Activated CD8-positive, alpha-beta memory T cell treated with anti-CD3 and anti-CD28 coated beads, Interleukin-2, amount 10 ng/mL, durations not matched to agents 7 days and 5 days (primary cell): ENCODE measurements around the gene CCNB3. TPM values are rescaled to one million over a fixed set of nuclear protein-coding genes. Genes with fewer than 3 reads are reported as not detected.
"Not testable (repeated sequence)": the region's sequence is repeated elsewhere in the genome, so short reads cannot be mapped to it uniquely, and the experiment has no call there.

Source experiments
- ATAC-seq: fragments of 150-1000 bp; cut with Tn5 transposase; one replicate; pipeline ENCODE4 v1.10.0; 2021; ENCODE audit warnings: moderate library complexity
- CTCF ChIA-PET: fragments of 350-600 bp; sonication (Branson Sonifier 250); formaldehyde crosslinking; loops from one replicate; lab custom pipeline; 2021; ENCODE audit warnings: antibody characterized with exemption; lab: Charles Lee
- DNase-seq: peaks from one replicate; pipeline ENCODE4 v3.0.0-alpha.2; 2020
- H3K27ac Mint-ChIP-seq: one replicate; pipeline ENCODE4 v1.8.0; 2021; ENCODE audit warnings: mild to moderate bottlenecking, mixed read lengths
- H3K27me3 Mint-ChIP-seq: one replicate; pipeline ENCODE4 v1.8.0; 2021; ENCODE audit warnings: mixed read lengths
- H3K36me3 Mint-ChIP-seq: one replicate; pipeline ENCODE4 v1.8.0; 2021; ENCODE audit warnings: mild to moderate bottlenecking, mixed read lengths
- H3K4me1 Mint-ChIP-seq: one replicate; pipeline ENCODE4 v1.8.0; 2021; ENCODE audit warnings: mixed read lengths
- H3K4me3 Mint-ChIP-seq: one replicate; pipeline ENCODE4 v1.8.0; 2021; ENCODE audit warnings: mild to moderate bottlenecking, moderate library complexity, mixed read lengths
- H3K9me3 Mint-ChIP-seq: one replicate; pipeline ENCODE4 v1.8.0; 2022; ENCODE audit warnings: low read depth, mixed read lengths
- total RNA-seq, 2 experiments: library from RNA; stranded (reverse); gene quantifications; one replicate each; pipeline ENCODE4 v1.2.3, GENCODE V29; 2021

Gene CCNB3
- total RNA-seq, 2 experiments from 2014 or later: 0.23 to 0.49 TPM

DNA sequence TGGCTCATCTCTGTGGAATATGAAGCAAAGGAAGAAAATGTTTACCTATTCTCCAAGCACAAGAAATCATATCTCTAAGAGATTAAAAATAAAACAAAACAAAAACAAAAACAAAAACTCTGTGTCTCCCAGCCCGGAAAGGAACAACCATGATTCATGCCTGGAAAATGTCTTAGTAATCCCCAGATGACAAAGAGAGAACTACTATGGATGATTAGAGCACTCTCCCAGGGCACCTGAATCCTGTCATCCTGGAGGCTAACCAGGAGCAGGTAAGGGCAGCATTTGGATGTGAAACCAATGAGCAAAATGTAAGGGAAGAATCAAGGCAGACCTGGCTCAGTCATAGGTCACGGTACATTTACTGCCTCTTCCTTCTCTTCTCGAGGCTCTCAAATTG, 2.0 kb upstream of the CCNB3 start:
- CTCF ChIA-PET: no interaction called here
- H3K27me3 Mint-ChIP-seq: peaks cover 7% of the 10 kb centered on the region
- no peak overlapping the region for H3K27ac Mint-ChIP-seq
- H3K36me3 Mint-ChIP-seq: peaks cover 2% of the 10 kb centered on the region
- no peak for ATAC-seq
- H3K9me3 Mint-ChIP-seq: no peaks in the 10 kb centered on the region
- H3K4me3 Mint-ChIP-seq: no peak overlapping the region
- peaks cover 11% of the 10 kb centered on the region for H3K4me1 Mint-ChIP-seq
- DNase-seq: no peak

DNA sequence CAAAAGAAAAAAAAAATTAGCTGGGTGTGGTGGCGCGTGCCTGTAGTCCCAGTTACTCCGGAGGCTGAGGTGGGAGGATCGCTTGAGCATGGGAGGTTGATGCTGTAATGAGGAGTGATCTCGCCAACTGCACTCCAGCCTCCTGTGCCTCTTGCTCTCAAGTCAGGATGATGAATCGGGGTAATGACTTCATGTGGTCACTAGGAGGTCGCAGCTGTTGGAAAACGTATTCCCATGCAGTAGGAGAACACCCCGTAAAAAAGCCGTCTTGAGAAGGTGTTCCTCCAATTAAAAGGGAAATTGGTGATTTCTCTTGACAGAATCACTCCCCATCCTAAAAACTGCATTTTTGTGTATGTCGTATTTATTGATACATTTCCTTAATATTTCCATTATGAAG, 2.2 kb downstream of the CCNB3 start:
- no peaks in the 10 kb centered on the region for H3K27me3 Mint-ChIP-seq

DNA sequence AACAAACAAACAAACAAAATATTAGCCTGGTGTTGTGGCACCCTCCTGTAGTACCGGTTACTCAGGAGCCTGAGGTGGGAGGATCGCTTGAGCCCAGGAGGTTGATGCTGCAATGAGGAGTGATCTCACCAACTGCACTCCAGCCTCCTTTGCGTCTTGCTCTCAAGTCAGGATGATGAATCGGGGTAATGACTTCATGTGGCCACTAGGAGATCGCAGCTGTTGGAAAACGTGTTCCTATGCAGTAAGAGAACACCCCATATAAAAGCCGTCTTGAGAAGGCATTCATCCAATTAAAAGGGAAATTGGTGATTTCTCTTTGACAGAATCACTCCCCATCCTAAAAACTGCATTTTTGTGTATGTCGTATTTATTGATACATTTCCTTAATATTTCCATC, 6.9 kb downstream of the CCNB3 start:
- no peak overlapping the region for H3K4me3 Mint-ChIP-seq
- CTCF ChIA-PET: no interaction called here

More for the DNA sequence above, 2.2 kb downstream of the CCNB3 start:
- DNase-seq (no peak), ATAC-seq (no peak)
- CTCF ChIA-PET: no interaction called here
- H3K4me1 Mint-ChIP-seq: peaks cover 16% of the 10 kb centered on the region
- H3K4me3 Mint-ChIP-seq: no peak overlapping the region
- no peaks in the 10 kb centered on the region for H3K9me3 Mint-ChIP-seq
- H3K36me3 Mint-ChIP-seq: peaks cover 2% of the 10 kb centered on the region
- H3K27ac Mint-ChIP-seq: no peak overlapping the region

DNA sequence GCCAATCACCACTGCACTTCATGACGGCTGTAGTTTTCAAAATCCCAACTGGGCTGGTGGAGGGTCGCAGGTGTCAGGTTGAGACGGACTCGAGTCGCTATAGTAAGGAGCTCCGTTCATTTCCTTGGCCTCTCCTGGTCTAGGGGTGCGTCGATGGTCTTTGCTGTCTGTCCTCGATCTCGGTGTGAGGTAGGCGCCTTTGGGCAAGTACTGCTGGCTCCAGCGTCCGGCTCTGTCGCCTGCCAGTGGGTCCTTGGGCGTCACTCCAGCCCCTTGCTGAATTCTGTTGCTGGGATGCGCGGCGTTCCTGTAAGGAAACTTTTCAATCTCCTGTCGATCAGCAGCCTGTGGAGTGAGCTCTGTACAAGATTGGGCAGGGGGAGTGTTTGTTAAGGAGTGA, 76.7 kb downstream of the CCNB3 start:
- Mint-ChIP-seq H3K4me3 (no peak overlapping the region), H3K27me3 (no peaks in the 10 kb centered on the region), H3K27ac (no peak overlapping the region), H3K9me3 (no peaks in the 10 kb centered on the region), H3K4me1 (no peaks in the 10 kb centered on the region), H3K36me3 (no peaks in the 10 kb centered on the region)
- ATAC-seq (no peak), DNase-seq (no peak)
- CTCF ChIA-PET: no interaction called here

More for the DNA sequence above, 6.9 kb downstream of the CCNB3 start:
- Mint-ChIP-seq H3K36me3 (no peaks in the 10 kb centered on the region), H3K27ac (no peak overlapping the region), H3K4me1 (peaks cover 5% of the 10 kb centered on the region), H3K27me3 (no peaks in the 10 kb centered on the region), H3K9me3 (no peaks in the 10 kb centered on the region)
- no peak for ATAC-seq
- DNase-seq: no peak

DNA sequence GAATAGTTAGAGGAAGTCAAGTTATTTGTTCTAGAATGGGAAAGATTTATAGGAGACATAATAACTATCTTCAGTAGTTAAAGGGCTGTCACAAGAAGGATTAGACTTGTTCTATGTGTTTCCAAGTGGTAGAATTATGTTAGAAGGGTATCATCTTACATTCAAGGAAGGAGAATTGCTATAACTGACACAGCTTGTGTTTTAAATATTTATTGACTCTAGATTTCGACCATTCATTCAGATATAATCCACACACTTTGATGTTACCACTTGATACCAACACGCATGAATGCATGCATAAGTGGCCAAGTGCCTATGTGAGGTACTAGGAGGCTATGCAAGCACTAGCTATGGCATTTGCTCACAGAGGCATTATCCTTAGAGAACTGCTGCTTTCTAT, 122.7 kb downstream of the CCNB3 start:
- H3K4me1 Mint-ChIP-seq: no peaks in the 10 kb centered on the region
- no peaks in the 10 kb centered on the region for H3K27me3 Mint-ChIP-seq
- DNase-seq: no peak
- H3K36me3 Mint-ChIP-seq: no peaks in the 10 kb centered on the region
- H3K27ac Mint-ChIP-seq: no peak overlapping the region
- ATAC-seq: no peak
- no peak overlapping the region for H3K4me3 Mint-ChIP-seq
- no peaks in the 10 kb centered on the region for H3K9me3 Mint-ChIP-seq
- CTCF ChIA-PET: no interaction called here

DNA sequence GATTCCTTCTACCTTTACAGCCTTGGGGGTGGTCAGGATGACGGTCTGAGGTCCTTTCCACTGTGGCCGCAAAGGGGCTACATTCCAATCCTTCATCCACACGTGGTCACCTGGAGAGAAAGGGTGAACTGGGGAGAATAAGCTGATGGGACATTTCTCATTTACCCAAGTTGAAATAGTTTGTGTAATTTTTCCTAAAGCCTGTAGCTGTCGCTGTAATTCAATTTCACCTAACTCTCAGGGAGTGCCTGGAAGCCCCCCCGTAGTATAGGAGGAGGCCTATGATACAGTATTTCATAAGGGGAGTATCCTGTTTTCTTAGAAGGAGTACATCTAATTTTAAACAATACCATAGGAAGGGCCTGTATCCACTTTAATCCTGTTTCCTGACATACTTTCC, 128.1 kb downstream of the CCNB3 start:
- DNase-seq, CTCF ChIA-PET, H3K27ac Mint-ChIP-seq, H3K4me1 Mint-ChIP-seq, H3K36me3 Mint-ChIP-seq, ATAC-seq, H3K9me3 Mint-ChIP-seq, H3K4me3 Mint-ChIP-seq, H3K27me3 Mint-ChIP-seq: not testable (repeated sequence)

DNA sequence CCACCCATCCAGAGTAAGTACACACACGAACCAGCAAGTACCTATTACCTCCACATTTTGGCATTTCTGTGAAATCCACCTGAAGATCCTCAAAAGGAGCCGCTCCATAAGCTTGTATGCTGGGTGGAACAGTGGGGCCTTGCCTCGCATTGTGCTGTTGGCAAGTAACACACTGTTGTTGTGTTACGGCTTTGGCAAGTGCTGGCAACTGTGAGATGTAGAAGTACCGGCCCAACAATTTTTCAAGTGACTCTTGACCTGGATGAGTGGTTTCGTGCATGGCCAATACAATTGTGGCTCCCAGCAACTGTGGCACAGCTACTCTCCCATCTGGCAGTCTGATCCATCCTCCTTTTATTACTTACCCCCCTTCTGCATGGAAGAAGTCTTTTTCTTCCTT, 128.7 kb downstream of the CCNB3 start:
- no peak overlapping the region for H3K27ac Mint-ChIP-seq
- H3K27me3 Mint-ChIP-seq: no peaks in the 10 kb centered on the region
- H3K36me3 Mint-ChIP-seq: no peaks in the 10 kb centered on the region
- ATAC-seq (no peak), DNase-seq (no peak)
- no peak overlapping the region for H3K4me3 Mint-ChIP-seq
- H3K4me1 Mint-ChIP-seq: no peaks in the 10 kb centered on the region
- CTCF ChIA-PET: no interaction called here
- no peaks in the 10 kb centered on the region for H3K9me3 Mint-ChIP-seq

DNA sequence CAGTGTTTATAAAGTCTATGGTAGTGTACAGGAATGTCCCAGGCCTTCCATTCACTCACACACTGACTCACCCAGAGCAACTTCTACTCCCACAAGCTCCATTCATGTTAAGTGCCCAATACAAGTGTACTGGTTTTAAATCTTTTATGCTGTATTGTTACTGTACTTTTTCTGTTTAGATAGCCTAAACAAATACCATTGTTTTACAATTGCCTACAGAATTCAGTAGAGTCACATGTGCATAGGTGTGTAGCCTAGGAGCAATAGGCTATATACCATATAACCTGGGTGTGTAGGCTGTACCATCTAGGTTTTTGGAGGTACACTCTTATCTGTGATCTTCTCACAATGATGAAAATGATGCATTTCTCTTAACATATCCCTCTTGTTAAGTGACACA, 139.4 kb downstream of the CCNB3 start:
- Mint-ChIP-seq H3K4me3 (no peak overlapping the region), H3K4me1 (no peaks in the 10 kb centered on the region), H3K27me3 (no peaks in the 10 kb centered on the region), H3K9me3 (no peaks in the 10 kb centered on the region), H3K27ac (no peak overlapping the region), H3K36me3 (no peaks in the 10 kb centered on the region)
- DNase-seq (no peak), ATAC-seq (no peak)
- CTCF ChIA-PET: no interaction called here

DNA sequence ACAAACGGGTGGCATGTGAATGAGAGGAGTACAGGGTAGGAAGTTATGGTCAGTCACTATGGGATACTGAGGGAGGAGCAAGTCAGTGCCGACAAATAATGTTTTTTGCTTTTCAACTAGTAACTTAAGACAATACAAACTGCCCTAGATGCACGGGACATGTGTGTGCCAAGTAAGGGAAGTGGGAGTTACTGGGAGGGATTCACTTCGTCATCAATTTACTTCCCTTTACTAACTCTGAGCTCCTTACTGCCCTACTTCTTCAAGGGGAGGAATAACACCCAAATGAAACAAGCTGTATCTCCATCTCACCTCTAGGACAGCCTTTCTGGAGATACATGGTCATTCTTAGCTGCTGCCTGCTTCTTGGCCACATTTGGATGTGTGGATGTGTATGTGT, 168.4 kb downstream of the CCNB3 start:
- Mint-ChIP-seq H3K36me3 (no peaks in the 10 kb centered on the region), H3K27ac (no peak overlapping the region), H3K27me3 (no peaks in the 10 kb centered on the region), H3K9me3 (no peaks in the 10 kb centered on the region), H3K4me3 (no peak overlapping the region), H3K4me1 (no peaks in the 10 kb centered on the region)
- CTCF ChIA-PET: no interaction called here
- ATAC-seq: no peak
- no peak for DNase-seq

DNA sequence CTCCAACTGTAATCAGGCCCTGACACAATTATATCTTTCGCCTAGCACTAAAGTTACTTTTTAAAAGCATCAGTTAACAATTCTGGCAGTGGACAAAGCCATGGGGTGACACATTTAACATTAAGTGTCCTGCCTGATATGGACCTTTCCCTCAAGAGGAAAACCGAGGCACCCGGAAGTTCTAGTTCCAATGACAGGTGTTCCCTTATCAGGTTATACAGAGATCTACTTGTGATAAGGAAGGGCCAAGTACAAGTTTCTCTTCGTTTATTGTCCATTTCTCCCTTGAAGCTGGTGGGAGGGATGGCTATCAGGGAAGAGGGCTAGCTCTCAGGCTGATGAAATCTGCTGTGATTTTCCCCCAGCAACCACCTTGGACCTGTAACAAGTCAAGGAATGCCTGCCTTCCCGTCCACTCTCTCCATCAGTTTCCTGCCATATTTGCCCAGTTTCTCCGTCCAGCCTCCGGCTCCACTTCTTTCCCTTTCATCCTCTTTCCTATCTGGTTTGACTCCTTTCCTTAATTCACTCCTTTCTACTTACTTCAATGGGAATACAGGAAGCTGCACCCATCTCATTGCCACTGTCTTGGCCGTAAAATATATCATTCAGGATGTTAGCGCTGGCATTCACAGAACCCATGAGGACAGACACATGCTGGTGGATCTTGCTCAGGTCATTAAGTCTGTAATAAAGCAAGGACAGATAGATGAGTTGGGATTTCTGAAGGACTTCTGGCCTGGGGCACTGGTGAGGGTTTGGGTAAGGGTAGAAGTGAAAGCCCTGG, 171.1 kb downstream of the CCNB3 start:
- Mint-ChIP-seq H3K4me1 (no peaks in the 10 kb centered on the region), H3K27me3 (peaks cover 3% of the 10 kb centered on the region), H3K36me3 (no peaks in the 10 kb centered on the region), H3K27ac (no peak overlapping the region), H3K9me3 (no peaks in the 10 kb centered on the region), H3K4me3 (no peak overlapping the region)
- CTCF ChIA-PET: no interaction called here
- no peak for DNase-seq
- ATAC-seq: no peak

DNA sequence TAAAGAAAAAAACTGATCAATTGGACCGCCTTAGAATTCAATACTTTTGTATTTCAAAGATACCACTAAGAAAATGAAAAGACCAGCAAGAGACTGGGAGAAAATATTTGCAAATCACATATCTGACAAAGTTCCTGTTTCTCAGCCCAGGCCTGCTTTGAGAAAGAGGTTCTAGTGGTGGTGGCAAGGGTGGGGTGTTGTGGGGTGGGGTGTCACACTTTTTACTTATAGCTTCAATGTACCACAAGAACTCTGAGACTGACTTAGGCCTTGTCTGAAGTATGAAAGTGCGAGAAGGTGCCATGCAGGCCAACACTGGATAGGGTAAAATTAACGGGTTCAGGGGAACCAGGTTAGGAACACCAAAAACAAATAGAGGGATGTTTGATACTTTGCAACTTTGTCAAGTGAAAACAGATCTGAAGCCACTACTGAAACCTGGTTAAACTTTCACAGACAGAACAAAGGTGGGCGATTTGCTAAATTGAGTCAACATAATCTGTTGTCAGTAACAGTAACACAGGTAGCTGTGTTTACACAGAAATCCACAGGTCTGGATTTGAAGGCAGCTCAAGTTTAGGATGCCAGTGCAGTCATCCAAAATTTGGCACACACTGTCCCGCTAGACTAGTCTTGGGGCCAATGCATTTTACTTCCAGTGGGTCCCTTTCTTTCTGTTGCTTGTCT, 177.3 kb downstream of the CCNB3 start:
- ATAC-seq: no peak
- Mint-ChIP-seq H3K4me3 (no peak overlapping the region), H3K4me1 (no peaks in the 10 kb centered on the region), H3K36me3 (no peaks in the 10 kb centered on the region), H3K9me3 (no peaks in the 10 kb centered on the region), H3K27me3 (peaks cover 3% of the 10 kb centered on the region), H3K27ac (no peak overlapping the region)
- DNase-seq: no peak
- CTCF ChIA-PET: no interaction called here

DNA sequence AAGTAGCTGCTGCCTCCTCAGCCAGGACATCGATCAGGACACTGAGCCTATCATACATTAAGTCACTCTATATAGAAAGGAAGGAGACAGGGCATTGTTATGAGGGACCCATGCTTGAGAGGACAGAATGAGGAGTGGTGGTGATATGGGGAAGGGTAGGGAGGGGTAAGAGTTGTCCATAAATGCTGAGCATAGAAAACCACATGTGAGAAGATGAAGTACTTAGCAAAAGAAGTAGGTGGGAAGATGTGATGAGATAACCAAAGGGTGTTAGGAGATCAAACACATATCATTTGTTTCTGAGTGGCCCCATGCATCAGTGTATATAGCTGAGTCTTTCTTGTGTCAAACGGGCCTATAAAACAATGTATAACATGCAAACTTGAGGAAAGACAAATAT, 182.0 kb downstream of the CCNB3 start:
- Mint-ChIP-seq H3K27ac (no peak overlapping the region), H3K36me3 (no peaks in the 10 kb centered on the region), H3K4me3 (no peak overlapping the region), H3K27me3 (no peaks in the 10 kb centered on the region), H3K4me1 (no peaks in the 10 kb centered on the region), H3K9me3 (no peaks in the 10 kb centered on the region)
- ATAC-seq (no peak), DNase-seq (no peak)
- CTCF ChIA-PET: no interaction called here

DNA sequence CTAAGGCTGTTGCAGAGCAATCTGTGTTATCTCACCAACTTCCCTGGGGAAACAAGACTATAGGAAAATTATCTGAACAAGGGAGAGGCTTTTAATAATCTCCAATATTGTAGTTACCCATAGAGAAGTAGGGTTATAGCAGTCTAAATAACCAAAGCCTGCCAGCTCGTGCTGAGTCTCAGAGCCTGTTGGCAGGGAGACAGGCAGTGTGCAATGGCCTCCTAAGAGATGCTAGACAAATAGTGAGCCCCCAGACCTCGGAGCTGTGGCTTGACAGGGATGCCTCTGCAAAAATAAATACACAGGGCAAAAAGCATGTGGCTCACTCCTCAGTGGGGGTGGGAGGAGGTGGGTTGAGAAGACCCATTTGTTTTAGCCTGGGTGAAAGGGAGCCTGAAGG, 189.3 kb downstream of the CCNB3 start:
- H3K27me3 Mint-ChIP-seq: peaks cover 5% of the 10 kb centered on the region
- no peaks in the 10 kb centered on the region for H3K4me1 Mint-ChIP-seq
- CTCF ChIA-PET: no interaction called here
- no peaks in the 10 kb centered on the region for H3K9me3 Mint-ChIP-seq
- no peak overlapping the region for H3K27ac Mint-ChIP-seq
- no peaks in the 10 kb centered on the region for H3K36me3 Mint-ChIP-seq
- ATAC-seq: no peak
- no peak overlapping the region for H3K4me3 Mint-ChIP-seq
- no peak for DNase-seq
